Measurements from ENCODE around the gene IKBKE.

IKBKE gene

GRCh38 chr1:206469933-206470691 is at the start of gene IKBKE:
TSS of gene IKBKE (plus strand) at chr1:206470476. CDS start at chr1:206473228, 2,752 bp downstream.
- no peak for DNase-seq

DNA sequence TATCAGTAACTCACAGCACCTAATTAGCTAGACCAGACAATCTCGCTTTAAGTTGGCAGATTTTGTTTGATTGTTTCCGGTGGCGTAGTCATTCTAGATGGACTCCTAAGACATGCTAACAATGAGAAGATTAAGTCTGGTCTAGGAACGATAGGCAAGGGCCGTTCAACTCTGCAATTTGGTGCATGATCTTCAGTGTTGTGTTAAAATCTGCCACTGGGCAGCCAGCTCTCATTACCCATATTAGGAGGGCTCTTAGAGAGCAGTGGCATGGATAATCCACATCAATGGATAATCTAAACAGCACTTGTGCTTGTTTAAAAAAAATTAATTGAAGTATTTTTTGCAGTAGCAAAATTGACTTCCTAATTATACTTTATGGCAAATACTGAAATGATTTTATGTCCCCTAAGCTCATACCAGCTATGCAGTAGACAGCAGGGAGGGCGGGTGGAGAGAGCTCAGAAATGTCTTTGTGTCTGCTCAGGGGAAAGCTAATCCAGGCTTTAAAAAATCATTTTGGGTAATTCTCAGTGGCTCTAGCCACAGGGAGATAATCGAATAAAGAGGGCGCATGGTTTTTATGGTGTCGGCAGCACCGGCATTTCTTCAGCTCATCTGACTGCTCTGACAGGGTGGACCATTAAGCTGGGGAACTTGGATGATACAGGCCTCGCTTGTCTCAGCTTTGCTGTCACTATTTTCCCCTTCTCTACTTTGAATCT is 48.5 kb upstream of the IKBKE start:
- no peak for DNase-seq

GRCh38 chr1:206422525-206422924 is 47.8 kb upstream of the IKBKE start:
- no peak for DNase-seq

GRCh38 chr1:206427291-206427690 is 43.0 kb upstream of the IKBKE start:
- DNase-seq = no peak

DNA sequence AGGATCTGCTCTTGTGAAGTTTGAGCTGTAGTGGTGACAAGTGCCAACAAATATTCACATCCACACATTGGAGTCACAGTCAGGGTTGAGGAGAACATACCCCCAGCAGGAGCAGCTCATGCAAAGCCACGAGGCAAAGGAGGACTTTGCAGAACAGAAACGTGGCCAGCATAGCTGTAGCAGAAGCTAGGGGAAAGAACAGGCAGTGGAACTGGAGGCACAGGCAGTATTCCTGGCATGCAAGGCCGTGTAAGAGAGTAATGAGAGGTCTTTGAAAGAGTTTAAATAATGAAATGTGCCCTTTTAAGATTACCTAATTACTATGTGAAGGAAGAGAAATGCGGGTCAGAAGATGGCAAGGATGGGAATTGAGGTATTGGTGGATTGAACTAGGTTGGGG is 40.9 kb upstream of the IKBKE start:
- no peak for DNase-seq

GRCh38 chr1:206430031-206430983 is 40.0 kb upstream of the IKBKE start:
- no peak for DNase-seq

GRCh38 chr1:206435445-206435844 is 34.8 kb upstream of the IKBKE start:
- no peak for DNase-seq

GRCh38 chr1:206438554-206438953 is 31.7 kb upstream of the IKBKE start:
- no peak for DNase-seq

GRCh38 chr1:206439205-206439604 is 31.1 kb upstream of the IKBKE start:
- no peak for DNase-seq

DNA sequence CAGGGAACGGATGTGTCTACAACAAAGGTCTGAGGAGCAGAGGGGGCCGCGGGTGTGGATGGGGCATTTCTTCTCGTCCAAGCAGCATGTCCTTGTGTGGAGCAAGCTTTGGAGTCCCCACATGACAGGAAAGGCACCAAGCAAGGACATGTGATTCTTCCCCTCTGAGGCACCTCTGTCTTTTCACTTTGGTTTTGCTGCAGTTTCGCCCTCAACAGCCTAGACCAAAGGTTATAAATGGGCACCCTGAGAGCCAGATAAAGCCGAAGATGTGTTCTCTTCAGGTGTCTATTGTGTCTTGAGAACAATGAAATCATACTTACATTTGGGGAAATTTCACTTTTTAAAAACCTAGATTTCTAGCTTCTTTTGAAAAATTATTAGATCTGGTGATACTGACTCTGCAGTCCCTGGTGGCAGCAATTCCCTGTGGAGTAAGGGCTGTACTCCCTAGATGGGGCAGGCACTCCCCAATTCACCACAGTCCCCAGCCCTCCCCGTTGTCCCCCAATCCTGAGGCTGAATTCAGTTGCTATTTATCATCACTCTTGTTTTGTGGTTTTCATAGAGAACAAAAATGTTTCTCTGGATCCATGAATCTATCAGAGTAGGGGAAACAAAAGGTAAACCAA is 28.8 kb upstream of the IKBKE start:
- DNase-seq = no peak

GRCh38 chr1:206442101-206442500 is 28.2 kb upstream of the IKBKE start:
- no peak for DNase-seq

GRCh38 chr1:206445116-206445515 is 25.2 kb upstream of the IKBKE start:
- DNase-seq = no peak

- DNase-seq = no peak
Measured at GRCh38 chr1:206445911-206446356, 24.3 kb upstream of the IKBKE start.

GRCh38 chr1:206446688-206447421 is 23.4 kb upstream of the IKBKE start:
- DNase-seq = no peak

- no peak for DNase-seq
Measured at GRCh38 chr1:206447422-206447765, 22.9 kb upstream of the IKBKE start.

DNA sequence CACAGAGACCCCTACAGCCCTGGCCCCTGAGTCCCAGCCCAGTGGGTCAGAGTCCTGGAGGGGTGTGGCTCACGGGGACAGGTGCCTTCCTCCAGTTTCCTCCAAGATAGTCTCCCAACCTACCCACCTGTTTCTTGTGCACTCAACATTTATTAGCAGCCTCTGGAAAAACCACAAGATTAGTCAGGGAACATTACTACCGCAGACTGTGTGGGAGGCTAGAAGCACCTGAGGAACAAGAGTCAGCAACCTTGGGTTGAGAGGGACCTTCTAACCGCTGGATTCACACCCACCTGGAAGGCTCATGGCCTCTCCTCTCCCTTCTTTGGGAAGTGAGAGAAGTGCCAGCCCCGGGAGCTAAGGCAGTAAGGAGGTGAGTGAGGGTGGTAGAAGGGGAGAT is 22.5 kb upstream of the IKBKE start:
- DNase-seq = no peak

DNA sequence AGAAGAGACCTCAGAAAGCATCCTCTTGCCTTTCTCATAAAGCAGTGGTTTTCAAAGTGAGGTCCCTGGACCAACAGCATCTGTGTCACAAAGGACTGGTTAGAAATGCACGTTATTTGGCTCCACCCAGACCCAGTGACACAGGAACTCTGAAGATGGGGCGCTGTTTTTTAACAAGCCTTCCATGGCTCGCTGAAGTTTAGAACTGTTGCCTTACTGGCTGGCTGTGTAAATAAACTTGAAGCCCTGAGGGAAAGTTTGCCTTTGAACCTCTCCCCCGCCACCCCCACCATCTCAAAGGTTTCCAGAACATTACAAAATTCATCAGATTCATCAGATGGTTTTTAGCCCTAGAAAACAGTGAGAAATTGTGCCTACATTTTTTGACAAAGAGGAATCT is 21.8 kb upstream of the IKBKE start:
- DNase-seq = no peak

DNA sequence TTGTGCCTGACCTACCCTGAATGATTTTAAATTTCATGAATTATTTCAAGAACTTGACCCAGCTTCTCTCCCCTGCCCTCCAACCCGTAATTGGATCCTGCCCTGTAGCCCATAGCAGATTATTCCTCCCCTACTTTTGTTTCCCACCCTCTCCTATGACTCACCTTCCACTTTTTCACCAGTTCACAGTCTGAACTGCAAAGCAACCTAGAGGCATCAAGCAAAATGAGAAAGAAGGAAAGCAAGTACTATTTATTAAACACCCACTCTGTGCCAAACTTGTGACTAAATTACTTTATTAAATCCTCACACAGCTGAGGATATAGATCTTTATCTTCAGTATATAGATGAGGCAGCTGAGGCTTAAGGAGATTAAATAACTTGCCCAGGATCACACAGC is 20.7 kb upstream of the IKBKE start:
- DNase-seq = no peak

GRCh38 chr1:206450281-206450680 is 20.0 kb upstream of the IKBKE start:
- no peak for DNase-seq

- no peak for DNase-seq
Measured at GRCh38 chr1:206451134-206451686, 19.1 kb upstream of the IKBKE start.

- no peak for DNase-seq
Measured at GRCh38 chr1:206453111-206453510, 17.2 kb upstream of the IKBKE start.

GRCh38 chr1:206455289-206455665 is 15.0 kb upstream of the IKBKE start:
- no peak for DNase-seq
